GM21526 (cell line): ENCODE results near the gene DMWD.
A peak's percentile ranks its signal among the peaks of the same experiment; 100 is the strongest.

Source experiments
- ATAC-seq: cut with Tn5 transposase; IDR thresholded peaks from one replicate; pipeline ENCODE4 v1.9.1; 2021; ENCODE audit warnings: moderate library complexity; ENCODE audit not compliant: unreplicated experiment, low FRiP score

Gene DMWD, protein sequence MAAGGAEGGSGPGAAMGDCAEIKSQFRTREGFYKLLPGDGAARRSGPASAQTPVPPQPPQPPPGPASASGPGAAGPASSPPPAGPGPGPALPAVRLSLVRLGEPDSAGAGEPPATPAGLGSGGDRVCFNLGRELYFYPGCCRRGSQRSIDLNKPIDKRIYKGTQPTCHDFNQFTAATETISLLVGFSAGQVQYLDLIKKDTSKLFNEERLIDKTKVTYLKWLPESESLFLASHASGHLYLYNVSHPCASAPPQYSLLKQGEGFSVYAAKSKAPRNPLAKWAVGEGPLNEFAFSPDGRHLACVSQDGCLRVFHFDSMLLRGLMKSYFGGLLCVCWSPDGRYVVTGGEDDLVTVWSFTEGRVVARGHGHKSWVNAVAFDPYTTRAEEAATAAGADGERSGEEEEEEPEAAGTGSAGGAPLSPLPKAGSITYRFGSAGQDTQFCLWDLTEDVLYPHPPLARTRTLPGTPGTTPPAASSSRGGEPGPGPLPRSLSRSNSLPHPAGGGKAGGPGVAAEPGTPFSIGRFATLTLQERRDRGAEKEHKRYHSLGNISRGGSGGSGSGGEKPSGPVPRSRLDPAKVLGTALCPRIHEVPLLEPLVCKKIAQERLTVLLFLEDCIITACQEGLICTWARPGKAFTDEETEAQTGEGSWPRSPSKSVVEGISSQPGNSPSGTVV

DNA sequence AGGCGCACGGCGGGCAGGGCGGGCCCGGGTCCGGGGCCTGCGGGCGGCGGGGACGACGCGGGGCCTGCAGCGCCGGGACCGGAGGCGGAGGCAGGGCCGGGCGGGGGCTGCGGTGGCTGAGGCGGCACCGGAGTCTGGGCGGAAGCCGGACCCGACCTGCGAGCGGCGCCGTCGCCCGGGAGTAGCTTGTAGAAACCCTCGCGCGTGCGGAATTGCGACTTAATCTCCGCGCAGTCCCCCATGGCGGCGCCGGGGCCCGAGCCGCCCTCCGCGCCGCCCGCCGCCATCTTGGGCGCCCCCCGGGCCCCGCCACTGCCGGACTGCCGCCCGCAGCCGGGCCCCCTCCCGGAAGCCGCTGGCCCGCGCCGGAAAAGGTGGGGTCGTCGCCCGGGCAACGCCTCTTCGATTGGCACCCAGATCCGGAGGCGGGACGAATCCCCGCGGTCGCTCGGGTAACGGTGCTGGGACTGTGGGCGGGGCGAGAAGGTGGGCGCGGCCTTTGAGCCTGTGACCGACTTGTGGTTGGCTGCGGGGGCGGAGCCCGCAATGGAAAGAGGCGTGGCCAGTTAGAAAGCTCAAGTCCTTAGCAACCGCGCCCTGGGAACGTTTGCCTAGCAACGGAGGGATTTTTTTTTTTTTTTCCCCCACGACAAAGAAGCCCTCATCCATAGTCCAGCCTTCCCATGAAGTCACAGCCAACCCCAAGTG lies at the start of gene DMWD:
TSS of gene DMWD (minus strand) at position 376 of the 708 bp plus-strand sequence. CDS start at position 287, 89 bp downstream.
- ATAC-seq = peak; percentile 73

DNA sequence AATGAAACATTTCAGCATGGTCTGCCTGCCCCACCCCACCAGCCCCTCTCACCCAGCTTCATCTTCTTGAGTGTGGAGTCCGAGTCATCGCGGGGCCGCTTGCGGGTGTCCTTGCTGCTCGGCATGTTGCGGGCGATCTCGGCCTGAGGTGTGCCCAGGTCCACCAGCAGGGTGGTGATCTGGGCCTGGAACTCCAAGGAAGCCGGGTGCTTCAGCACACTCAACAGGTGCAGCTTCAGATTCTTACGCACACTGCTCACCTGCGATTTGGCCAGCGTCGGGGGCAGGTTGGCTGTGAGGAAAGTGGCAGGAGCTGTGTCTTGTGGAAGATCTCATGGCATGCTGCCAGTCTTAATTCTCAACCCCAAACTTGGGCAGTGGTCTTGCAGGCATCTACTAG lies 49.6 kb upstream of the DMWD start:
- no peak for ATAC-seq

DNA sequence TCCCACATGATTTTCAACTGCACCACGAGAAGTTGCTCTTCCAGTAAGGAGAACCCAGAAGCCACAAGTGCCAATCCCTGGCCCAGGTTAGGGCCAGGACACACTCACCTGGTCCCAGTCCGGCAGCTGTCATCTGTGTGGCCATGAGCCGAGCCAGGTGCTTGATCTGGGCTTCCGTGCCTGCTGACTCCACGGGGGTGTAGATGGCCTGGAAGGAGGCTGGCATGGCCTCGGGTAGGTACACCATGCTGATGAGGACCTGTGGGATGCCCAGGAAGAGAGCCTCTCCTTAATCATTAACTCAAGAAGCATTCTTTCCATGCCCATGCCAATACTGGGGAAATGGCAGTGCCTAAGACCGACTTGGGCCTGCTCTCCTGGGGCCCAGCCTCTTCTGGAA lies 42.3 kb upstream of the DMWD start:
- no peak for ATAC-seq

DNA sequence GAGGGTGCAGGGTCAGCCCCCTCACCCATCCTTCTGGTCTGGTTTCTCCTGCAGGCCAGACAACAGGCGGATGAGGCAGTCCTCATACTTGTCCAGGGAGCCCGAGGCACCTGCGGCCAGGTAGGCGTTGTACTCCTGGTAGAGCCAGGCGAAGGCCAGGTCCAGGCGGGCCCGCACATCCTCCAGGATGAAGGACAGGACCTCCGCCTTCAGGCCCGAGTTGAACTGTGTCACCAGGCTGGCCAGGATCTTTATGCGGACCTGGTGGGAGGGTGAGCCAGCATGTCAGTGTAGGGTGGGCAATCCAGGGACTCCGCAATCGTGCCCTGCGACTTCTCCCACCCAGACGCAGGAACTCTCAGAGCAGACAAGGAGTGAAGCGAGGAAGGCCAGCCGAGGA lies 36.3 kb upstream of the DMWD start:
- ATAC-seq = no peak

DNA sequence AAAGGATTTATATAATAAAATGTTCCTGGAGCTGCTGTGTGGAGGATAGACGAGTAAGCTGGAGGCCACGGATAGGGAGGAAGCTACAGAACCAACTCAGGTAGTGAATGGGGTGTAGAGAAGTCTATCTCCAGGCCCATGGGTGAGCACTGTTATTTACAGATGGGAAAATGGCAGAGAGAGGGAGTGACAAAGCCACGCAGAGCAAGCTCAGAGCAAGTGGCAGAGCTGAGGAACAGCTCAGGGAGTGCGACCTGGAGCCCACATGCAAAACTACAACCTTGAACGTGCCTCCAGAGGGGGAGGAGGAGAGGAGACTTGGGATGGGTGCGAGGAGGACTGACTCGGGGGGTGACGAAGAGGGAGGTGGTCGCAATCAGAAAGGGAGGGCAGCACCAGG lies 35.9 kb upstream of the DMWD start:
- no peak for ATAC-seq

DNA sequence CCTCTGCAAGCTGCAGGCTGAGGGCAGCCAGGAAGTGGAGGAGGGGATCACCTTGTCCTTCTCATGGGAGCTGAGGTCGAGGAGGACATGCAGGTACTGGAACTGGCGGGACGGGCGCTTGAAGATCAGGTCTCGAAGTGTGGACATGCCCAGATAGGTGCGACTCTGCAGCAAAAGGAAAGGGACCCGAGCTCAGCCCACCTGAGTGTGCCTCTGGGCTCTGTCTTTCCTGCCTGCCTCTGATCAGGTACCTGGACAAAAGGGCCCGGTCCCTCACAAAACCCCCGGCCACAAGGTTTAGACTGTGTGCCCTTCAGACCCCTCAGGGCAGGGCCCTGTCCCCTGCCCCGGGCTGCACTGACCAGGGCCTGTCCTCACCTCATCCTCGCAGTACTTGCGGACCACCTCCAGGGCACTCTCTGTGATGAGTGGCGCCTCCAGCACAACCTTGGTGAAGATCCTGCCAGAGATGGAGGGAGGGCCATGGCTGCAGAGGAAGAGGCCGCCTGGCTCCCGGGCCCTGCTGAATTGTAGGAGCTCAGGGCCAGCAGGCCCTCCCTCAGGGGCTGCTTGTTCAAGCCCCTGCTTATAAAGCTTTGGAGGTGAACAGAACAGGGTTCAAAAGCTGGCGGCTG lies 34.9 kb upstream of the DMWD start:
- no peak for ATAC-seq

DNA sequence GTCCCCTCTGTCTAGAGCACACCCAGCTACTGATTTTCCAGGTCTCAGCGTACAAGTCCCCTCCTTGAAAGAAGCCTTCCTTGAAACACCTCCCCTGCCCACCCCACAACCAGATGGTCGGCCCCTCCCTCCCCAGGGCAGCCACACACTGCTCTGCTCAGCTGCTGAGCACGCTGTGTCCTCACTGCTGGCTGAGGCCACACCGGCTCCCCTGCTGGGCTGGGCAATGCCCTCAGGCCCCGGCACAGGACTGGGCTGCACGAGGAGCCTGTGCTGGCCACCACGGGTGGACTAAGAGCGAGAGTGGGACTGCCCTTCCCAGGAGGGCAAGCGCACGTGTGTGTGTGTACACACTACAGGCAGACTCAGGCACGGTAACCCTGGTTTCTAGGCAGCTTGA lies 34.3 kb upstream of the DMWD start:
- no peak for ATAC-seq

DNA sequence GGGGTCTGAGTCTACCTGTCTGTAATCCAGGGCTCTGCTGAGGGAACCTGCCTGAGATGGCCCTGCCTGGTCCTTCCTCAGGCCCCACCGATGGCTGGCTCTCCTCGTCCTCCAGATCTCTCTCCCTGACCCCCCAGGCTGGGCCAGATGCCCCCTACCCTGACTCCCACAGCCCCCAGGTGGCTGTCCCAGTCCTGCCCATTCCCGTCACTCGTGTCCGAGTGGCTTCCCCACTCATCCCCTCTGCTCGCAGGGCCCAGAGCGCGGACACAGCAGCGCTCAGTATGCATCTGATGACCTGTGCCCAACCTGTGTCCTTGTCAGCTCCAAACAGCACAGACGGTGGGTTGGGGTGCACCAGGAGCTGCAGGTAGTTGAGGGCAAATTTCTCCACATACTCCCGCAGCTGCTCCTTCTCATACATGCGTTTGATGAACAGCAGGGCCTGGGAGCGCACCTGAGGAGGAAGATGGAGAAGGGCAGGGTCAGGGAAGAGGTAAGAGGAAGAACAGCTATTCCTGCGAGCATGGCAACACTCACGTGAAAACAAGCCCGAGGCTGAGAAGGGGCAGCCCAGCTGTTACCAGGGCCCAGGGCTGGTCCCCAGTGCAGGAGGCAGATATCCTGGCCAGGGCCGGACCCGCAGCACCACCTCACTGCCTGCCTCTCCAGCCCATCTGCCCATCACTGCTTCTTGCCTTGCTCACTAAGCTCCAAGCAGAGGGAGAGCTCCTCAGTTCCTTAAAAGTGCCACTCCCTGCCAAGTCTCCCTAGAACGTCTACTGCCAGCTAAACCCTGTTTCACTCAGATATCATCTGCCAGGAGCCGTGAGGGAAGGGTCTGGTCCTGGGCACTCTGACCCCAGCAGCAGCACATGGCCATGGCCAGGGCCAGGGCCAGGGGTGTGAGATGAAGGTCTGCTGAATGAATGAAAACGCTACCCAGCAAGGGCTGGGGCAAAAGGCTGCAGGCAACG lies 33.6 kb upstream of the DMWD start:
- no peak for ATAC-seq

DNA sequence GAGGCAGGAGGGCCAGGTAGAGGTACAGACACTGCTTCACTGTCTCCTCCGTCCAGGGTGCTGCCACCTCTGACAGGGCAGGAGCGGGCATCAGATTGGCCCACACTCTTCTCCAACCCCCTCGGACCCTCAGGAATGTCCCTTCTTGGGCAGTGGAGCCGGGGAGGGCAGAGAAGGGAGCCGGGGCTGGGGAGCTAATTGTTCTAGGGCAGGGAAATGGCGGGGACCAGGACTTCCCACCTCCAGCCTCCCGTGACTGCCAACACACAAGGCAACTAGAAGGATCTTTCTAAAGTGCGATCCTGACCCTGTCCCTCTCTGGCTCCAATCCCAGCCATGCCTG lies 32.6 kb upstream of the DMWD start:
- no peak for ATAC-seq

DNA sequence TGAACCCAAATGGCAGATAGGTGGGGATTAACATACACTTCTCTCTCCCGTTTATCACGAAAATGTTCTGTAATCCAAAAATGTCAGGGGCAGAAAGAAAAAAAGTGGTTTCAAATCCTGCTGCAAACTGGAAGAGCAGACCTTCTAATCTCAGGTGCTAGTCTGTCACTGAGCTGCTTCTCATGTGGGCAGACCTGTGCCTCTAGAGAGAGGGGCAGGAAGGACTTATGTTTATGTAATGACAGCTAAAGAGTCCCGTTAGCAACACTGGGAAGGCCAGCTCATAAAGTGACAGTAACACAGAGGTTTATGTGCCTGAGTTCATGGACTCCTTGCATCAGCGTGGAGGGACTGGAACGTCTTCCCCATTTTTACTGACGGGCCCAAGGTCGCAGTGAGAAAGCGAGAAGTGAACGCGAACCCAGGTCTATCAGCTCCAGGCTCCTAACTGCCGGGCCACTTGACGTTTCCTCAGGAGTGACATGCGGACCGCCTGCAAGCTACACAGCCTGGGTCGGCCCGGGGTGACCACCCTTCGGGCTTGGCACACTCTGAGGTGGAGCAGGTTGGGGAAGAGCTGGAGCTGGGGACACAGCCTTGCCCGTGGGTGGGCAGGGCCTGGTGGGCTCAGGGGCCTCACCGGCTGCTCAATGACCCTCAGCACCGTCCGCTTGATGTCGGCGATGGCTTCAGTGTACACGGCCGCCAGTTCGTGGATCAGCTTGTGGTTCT lies 32.1 kb upstream of the DMWD start:
- no peak for ATAC-seq

DNA sequence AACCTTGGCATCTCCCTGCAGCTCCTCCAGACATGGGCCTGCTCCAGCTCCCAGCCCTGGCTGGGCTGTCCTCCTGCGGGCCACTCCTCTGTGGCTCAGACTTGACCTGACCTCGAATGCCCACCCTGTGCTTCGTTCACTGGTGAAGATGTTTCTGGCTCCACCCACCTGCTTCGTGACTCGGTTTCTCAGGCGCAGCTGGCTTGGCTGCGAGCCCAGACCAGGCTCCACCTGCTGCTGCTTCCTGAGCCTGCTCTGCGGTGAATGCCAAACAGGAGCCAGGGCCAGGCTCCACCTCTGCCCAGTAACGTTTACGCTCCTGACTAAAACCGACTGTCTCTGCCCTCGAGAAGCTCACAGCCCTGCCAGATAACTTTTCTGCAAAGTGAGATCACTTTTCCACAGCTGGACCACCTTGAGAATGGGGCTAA lies 31.4 kb upstream of the DMWD start:
- ATAC-seq = no peak

DNA sequence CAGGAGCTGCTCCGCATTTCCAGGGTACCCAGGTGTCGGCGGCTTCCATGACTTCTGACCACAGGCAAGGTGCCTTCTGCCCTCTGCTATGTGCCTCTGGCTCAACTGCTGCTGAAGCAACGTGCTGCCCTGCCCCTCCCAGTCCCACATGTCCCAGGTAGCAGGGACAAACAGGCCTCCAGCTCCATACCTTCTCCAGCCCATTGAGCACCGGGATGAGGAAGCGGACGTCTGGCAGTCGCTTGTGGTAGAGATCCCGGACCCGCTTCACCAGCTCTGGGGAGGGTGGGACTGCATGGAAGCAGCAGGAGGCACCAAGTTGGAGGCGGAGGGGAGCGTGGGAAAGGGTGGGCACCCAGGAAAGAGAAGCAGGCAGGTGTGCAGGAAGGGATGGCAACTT lies 30.5 kb upstream of the DMWD start:
- ATAC-seq = no peak

DNA sequence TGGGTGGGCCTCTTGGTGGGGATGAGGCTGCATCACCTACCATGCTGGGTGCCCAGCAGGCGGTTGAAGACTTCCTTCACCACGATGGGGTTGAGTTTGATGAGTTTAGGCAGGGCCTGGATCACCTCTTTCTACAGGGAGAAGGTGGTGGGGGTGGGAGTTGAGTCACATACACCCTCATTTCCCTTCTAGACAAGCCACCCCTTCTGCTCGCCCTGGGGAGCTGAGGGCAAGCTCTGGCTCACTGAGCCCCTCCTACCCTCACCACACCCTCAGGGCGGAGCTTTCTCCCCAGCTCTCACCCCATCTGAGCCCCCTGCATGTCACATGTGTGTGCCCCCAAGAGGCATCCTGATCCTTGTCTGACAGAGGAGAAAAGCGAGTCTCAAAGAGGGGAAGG lies 30.1 kb upstream of the DMWD start:
- no peak for ATAC-seq

DNA sequence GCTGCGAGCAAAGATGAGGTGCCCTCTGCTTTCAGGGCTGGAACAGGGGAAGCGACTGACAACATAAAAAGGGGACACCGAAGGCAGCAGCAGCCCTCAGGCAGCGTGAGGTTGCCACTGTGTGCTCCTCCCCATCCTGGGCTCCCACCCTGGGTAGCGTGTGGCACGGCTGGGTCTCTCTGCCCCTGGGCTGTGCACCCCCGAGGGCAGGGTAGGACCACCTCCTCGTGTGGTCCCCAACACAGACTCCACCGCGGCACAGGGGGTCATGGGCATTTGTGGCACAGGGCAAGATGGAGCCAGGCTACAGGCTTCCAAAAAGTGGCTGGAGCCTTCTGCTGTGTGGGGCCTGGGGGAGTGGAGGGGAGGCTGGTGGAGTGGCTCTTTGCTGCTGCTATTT lies 28.9 kb upstream of the DMWD start:
- no peak for ATAC-seq

DNA sequence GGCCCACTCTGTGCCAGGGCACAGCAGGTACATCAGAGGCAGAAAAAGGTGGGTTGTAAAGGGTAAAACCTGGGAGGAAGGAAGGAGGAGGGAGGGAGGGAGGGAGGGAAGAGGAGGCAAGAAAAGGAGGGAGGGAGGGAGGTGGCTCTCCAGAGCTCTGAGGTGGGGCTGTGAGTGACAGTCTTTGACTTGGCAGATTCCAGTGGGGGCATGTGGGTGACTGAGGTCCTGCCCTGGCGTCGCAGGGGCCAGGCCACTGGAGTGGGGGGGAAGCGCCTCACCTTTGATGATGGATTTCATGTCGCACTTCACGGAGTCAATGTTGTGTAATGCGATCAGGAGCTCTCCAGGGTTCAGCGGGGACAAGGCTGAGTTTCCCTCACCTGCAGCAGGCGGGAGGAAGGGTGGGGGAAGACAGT lies 28.5 kb upstream of the DMWD start:
- no peak for ATAC-seq

DNA sequence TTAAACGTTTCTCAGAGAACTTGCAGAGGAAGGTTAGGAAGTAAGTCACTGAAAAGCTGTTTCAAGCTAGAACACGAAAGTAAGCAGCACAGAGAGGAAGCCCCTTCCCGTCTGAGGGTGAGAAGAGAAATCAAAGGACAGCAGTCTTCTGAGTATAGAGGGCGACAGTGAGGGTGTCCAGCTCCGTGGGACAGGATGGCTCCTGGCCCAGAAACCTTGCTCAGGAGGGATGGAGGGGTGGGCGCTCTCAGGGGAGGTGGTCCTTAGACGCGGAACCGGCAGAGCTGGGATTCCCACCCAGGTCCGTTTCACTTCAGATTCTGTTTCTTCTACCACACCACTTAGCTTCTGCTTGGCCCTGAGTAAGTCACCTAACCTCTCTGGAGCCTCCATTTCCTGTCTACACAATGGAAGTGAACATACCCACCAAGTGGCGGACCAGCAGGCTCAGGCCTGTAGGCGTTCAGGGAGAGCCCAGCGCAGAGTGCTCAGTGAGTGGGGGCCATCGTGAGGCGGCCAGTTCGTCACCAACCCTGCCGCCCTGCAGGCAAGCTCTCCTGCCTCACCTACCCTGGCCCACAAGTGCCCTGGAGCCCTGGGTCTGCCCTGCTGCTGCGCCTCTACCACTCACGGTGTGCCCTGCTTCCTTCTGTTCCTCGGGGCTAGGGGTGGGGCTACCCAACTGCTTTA lies 27.9 kb upstream of the DMWD start:
- ATAC-seq = no peak

DNA sequence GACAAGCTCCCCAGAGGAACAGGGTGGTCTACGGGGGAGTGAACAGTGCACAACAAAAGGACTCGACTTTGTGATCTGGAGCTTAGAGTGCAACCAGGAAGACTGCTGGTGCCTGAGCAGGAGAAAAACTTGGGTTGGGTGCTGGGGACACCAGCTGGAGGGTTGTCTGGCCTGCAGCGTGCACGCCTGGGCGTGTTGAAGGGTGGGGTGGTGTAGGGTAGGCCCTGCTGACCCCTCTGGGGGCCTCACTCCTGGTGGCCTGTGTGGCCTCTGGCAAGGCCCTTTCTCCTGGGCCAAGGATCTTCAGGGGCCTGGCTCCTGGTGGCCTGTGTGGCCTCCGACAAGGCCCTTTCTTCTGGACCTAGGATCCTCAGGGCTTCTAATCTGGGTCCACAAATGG lies 27.1 kb upstream of the DMWD start:
- no peak for ATAC-seq

DNA sequence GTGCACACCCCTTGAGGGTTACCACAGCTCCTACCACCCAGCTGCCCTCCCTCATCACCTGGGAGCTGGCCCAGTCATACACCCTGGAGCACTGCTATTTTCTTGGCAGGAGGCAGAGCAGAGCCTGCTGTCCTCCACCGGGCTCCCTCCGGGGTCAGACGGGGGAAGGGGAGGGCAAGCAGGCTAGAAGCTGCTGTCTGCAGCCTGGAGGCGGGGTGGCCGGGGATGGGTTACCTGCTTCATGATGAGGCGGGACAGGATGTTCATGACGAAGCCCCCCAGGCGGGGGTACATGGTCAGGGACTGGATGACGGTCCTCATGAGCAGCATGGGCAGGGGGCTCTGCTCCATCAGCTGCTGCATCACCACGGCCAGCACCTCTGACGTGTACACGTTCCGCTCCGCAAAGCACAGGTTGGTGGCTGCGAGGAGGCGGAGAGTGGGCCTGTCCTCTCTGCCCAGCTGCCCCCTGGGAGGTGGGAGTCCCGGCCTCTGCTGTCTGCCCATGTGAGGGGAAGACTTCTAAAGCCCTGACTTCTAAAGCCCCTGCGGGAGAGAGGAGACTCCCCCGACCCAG lies 25.2 kb upstream of the DMWD start:
- ATAC-seq = no peak
